SK-N-SH (cell line): Measurements from ENCODE around the gene OVOL3. TPM values are rescaled to one million over a fixed set of nuclear protein-coding genes. Genes with fewer than 3 reads are reported as not detected.
"Not testable (repeated sequence)": the region's sequence is repeated elsewhere in the genome, so short reads cannot be mapped to it uniquely, and the experiment has no call there.

Experiments
- CTCF ChIA-PET: fragments of 300-600, 350-600 bp; formaldehyde crosslinking; extraction: SDS; loops from one replicate; lab custom pipeline; 2021; lab: Yijun Ruan, JAX
- POLR2A ChIA-PET: fragments of 350-600 bp; sonication (Branson Sonifier 250); formaldehyde crosslinking; extraction: SDS; loops from one replicate; lab custom pipeline; 2020; ENCODE audit warnings: antibody characterized with exemption, inconsistent platforms; lab: Yijun Ruan, JAX
- DNase-seq: peaks from one replicate; pipeline ENCODE4 v3.0.0; 2012
- H2AFZ ChIP-seq: fragments of 200-600 bp; sonication (generic); 2 replicates; pipeline ENCODE4 v1.8.1; 2016; ENCODE audit warnings: antibody characterized with exemption, mild to moderate bottlenecking, low read depth
- H3F3A ChIP-seq: fragments of 200-600 bp; sonication (generic); replicated peaks from 2 replicates; pipeline ENCODE3; 2016; ENCODE audit warnings: antibody characterized with exemption, mild to moderate bottlenecking; ENCODE audit not compliant: insufficient read depth
- H3K27ac ChIP-seq, 2 experiments: fragments of 200-500 bp in 1 of 2; fragments of 200-600 bp in 1 of 2; sonication (Bioruptor generic) in 1 of 2; sonication (generic), shearing (Covaris generic) in 1 of 2; 2 replicates each; pipeline versions ENCODE4 v1.5.1 to v1.6.1; 2014 to 2016; ENCODE audit warnings: low read depth in 2 of 2, inconsistent platforms in 1 of 2, low read length in 1 of 2, mild to moderate bottlenecking in 1 of 2, mixed read lengths in 1 of 2
- H3K27me3 ChIP-seq: fragments of 200-600 bp; sonication (generic), shearing (Covaris generic); 2 replicates; pipeline ENCODE4 v1.6.1; 2016; ENCODE audit warnings: mixed run types; ENCODE audit not compliant: insufficient read depth
- H3K36me3 ChIP-seq, 2 experiments: fragments of 200-500 bp in 1 of 2; fragments of 200-600 bp in 1 of 2; sonication (Bioruptor generic) in 1 of 2; sonication (generic) in 1 of 2; replicated peaks in 1 of 2; 2 replicates each; pipeline versions ENCODE3 to v1.5.1; 2014 to 2016; ENCODE audit warnings: low read length in 1 of 2, mild to moderate bottlenecking in 1 of 2; ENCODE audit not compliant: insufficient read depth in 2 of 2, control insufficient read depth in 1 of 2
- H3K4me1 ChIP-seq, 2 experiments: fragments of 200-500 bp in 1 of 2; fragments of 200-600 bp in 1 of 2; sonication (Bioruptor generic) in 1 of 2; sonication (generic), shearing (Covaris generic) in 1 of 2; 2 replicates each; pipeline versions ENCODE4 v1.5.1 to v1.6.1; 2014 to 2016; ENCODE audit warnings: low read depth in 1 of 2, low read length in 1 of 2, mixed run types in 1 of 2; ENCODE audit not compliant: insufficient read depth in 2 of 2, control insufficient read depth in 1 of 2
- H3K4me2 ChIP-seq: fragments of 200-600 bp; sonication (generic), shearing (Covaris generic); 2 replicates; pipeline ENCODE4 v1.6.1; 2017; ENCODE audit warnings: mixed run types
- H3K4me3 ChIP-seq, 2 experiments: fragments of 200-500 bp in 1 of 2; fragments of 200-600 bp in 1 of 2; sonication (Bioruptor generic) in 1 of 2; sonication (generic), shearing (Covaris generic) in 1 of 2; 2 replicates each; pipeline versions ENCODE4 v1.5.1 to v1.8.1; 2014 to 2016; ENCODE audit warnings: low read depth in 2 of 2, inconsistent platforms in 1 of 2, low read length in 1 of 2, mild to moderate bottlenecking in 1 of 2, mixed read lengths in 1 of 2, moderate library complexity in 1 of 2
- H3K79me2 ChIP-seq: fragments of 200-600 bp; sonication (generic); 2 replicates; pipeline ENCODE4 v1.8.1; 2017; ENCODE audit warnings: mild to moderate bottlenecking; ENCODE audit not compliant: insufficient read depth
- H3K9ac ChIP-seq: fragments of 200-600 bp; sonication (generic); 2 replicates; pipeline ENCODE4 v1.6.1; 2017; ENCODE audit warnings: mixed run types
- H3K9me2 ChIP-seq: fragments of 200-600 bp; sonication (generic); 2 replicates; pipeline ENCODE4 v1.6.1; 2017; ENCODE audit warnings: mixed run types
- H3K9me3 ChIP-seq: fragments of 200-600 bp; sonication (generic); 2 replicates; pipeline ENCODE4 v1.6.1; 2017; ENCODE audit warnings: mixed run types, mild to moderate bottlenecking, moderate library complexity
- H4K20me1 ChIP-seq: fragments of 200-600 bp; sonication (generic); 2 replicates; pipeline ENCODE4 v1.6.1; 2017; ENCODE audit warnings: mild to moderate bottlenecking, mixed run types; ENCODE audit not compliant: insufficient read depth
- CHD2 ChIP-seq: fragments of 150-350 bp; IDR thresholded peaks from 2 replicates; pipeline ENCODE4 v1.6.1; 2018; ENCODE audit warnings: low read length; ENCODE audit not compliant: partially characterized antibody
- CTCF ChIP-seq: fragments of 200-600 bp; sonication (generic); IDR thresholded peaks from 2 replicates; pipeline ENCODE4 v1.6.1; 2017; ENCODE audit warnings: antibody characterized with exemption, mild to moderate bottlenecking, moderate library complexity
- FOXJ3 ChIP-seq: sonication (generic); formaldehyde crosslinking; IDR thresholded peaks from 2 replicates; pipeline ENCODE4 v1.5.1; 2020; ENCODE audit warnings: mild to moderate bottlenecking, missing genetic modification reagents
- GATA2 ChIP-seq: sonication (generic); formaldehyde crosslinking; IDR thresholded peaks from 2 replicates; pipeline ENCODE4 v1.5.0; 2020; ENCODE audit warnings: mild to moderate bottlenecking, missing genetic modification reagents
- JUND ChIP-seq: IDR thresholded peaks from 2 replicates; pipeline ENCODE4 v1.4.0; 2012
- MAX ChIP-seq: IDR thresholded peaks from 2 replicates; pipeline ENCODE4 v1.4.0; 2012; ENCODE audit warnings: low read depth
- NFIC ChIP-seq: IDR thresholded peaks from 2 replicates; pipeline ENCODE4 v1.4.0; 2012; ENCODE audit warnings: borderline replicate concordance
- POLR2AphosphoS5 ChIP-seq: IDR thresholded peaks from 2 replicates; pipeline ENCODE4 v1.6.1; 2012; ENCODE audit warnings: low read depth, low read length
- RFX5 ChIP-seq: IDR thresholded peaks from 2 replicates; pipeline ENCODE4 v1.6.1; 2012; ENCODE audit warnings: mild to moderate bottlenecking, improper control_type of control experiment, low read length
- RXRA ChIP-seq: IDR thresholded peaks from 2 replicates; pipeline ENCODE4 v1.4.0; 2012; ENCODE audit warnings: low read depth, mild to moderate bottlenecking, borderline replicate concordance
- SIN3A ChIP-seq: IDR thresholded peaks from 2 replicates; pipeline ENCODE4 v1.6.1; 2012; ENCODE audit warnings: low read depth, mild to moderate bottlenecking, low read length, moderate library complexity, borderline replicate concordance
- TAF1 ChIP-seq: IDR thresholded peaks from 2 replicates; pipeline ENCODE4 v1.6.1; 2012; ENCODE audit warnings: low read depth, mild to moderate bottlenecking, low read length, moderate library complexity, borderline replicate concordance
- TCF12 ChIP-seq: IDR thresholded peaks from 2 replicates; pipeline ENCODE4 v1.4.0; 2012
- ZBTB33 ChIP-seq: IDR thresholded peaks from 2 replicates; pipeline ENCODE4 v1.4.0; 2012; ENCODE audit warnings: low read depth, borderline replicate concordance
- WGBS: methylation state at CpG from one replicate; pipeline ENCODE4 v1.1.6; 2017; ENCODE audit warnings: low lambda C conversion rate; 5-methylcytosine and 5-hydroxymethylcytosine counted together
- polyA plus RNA-seq, 3 experiments: library from polyadenylated mRNA; depleted of rRNA; stranded (reverse); fragments of >200 nt; gene quantifications; 2 replicates each; pipeline ENCODE4 v1.2.3, GENCODE V29; 2012

The OVOL3 gene
- polyA plus RNA-seq, 1 of the 3 experiments (the other 2 are of a cell fraction) = not detected

- POLR2A ChIA-PET, DNase-seq, CTCF ChIA-PET: not testable (repeated sequence)
These were observed 42.0 kb upstream of the OVOL3 start for GRCh38 chr19:36068810-36069499.

GRCh38 chr19:36072081-36072480 lies 38.9 kb upstream of the OVOL3 start:
- H3K27ac ChIP-seq = no peak overlapping the region
- H3K9ac ChIP-seq = no peak overlapping the region
- peaks cover 14 to 21% of the 10 kb centered on the region in 2 experiments for H3K36me3 ChIP-seq
- H4K20me1 ChIP-seq = peaks cover 26% of the 10 kb centered on the region
- TF ChIP-seq CTCF (no peak), NFIC (no peak), RXRA (no peak), MAX (no peak), GATA2 (CRISPR knock-in tag) (no peak), TCF12 (no peak), POLR2AphosphoS5 (no peak), ZBTB33 (no peak), JUND (no peak), CHD2 (no peak), RFX5 (no peak), SIN3A (no peak), FOXJ3 (CRISPR knock-in tag) (no peak), TAF1 (no peak)
- 83% methylated on average over 6 of the region's 8 CpGs for WGBS
- H3K27me3 ChIP-seq = no peaks in the 10 kb centered on the region
- H3K79me2 ChIP-seq = no peaks in the 10 kb centered on the region
- ChIA-PET CTCF (interaction anchor here (0.9 to 3.0 kb wide), 4 partner anchors 17 to 125 kb away, joined by 3 to 16 read pairs (median 4); partner anchors contain the start of genes THAP8 and WDR62), POLR2A (no interaction called here)
- no peak overlapping the region for H3K4me2 ChIP-seq
- H3K9me2 ChIP-seq = no peaks in the 10 kb centered on the region
- H3F3A ChIP-seq = peaks cover 11% of the 10 kb centered on the region
- no peaks in the 10 kb centered on the region for H3K9me3 ChIP-seq
- no peak overlapping the region for H2AFZ ChIP-seq
- H3K4me3 ChIP-seq = no peak overlapping the region
- DNase-seq = no peak
- peaks cover 0 to 12% of the 10 kb centered on the region in 2 experiments; a peak in 1 of 4 replicates for H3K4me1 ChIP-seq

More at GRCh38 chr19:36068810-36069499, 42.0 kb upstream of the OVOL3 start:
- H2AFZ ChIP-seq, H3K4me2 ChIP-seq, H3K9me2 ChIP-seq, H3K4me3 ChIP-seq, H3K79me2 ChIP-seq, H3K27me3 ChIP-seq, H3K27ac ChIP-seq, H3K9ac ChIP-seq, H3K9me3 ChIP-seq: not testable (repeated sequence)
- Histone ChIP-seq H4K20me1 (peaks cover 26% of the 10 kb centered on the region), H3K4me1 (peaks cover 0 to 12% of the 10 kb centered on the region in 2 experiments; a peak in 1 of 4 replicates), H3K36me3 (peaks cover 11 to 23% of the 10 kb centered on the region in 2 experiments), H3F3A (peaks cover 11% of the 10 kb centered on the region)
- WGBS = 98% methylated on average over 13 of the region's 57 CpGs
